Fibroblast of lung (primary cell): ENCODE results near the gene SHISA9.

Experiments
- EZH2 ChIP-seq: IDR thresholded peaks from 2 replicates; pipeline ENCODE4 v1.5.1; 2012; ENCODE audit warnings: low read length, control low read depth, mild to moderate bottlenecking; ENCODE audit errors: missing control alignments
- TF ChIP-seq, protein P1 (sequence below), 2 donors: IDR thresholded peaks in 1 of 2; conservative IDR thresholded peaks in 1 of 2; 1 replicate in 1 of 2; 2 replicates in 1 of 2; pipeline ENCODE4 v1.5.1; 2011 to 2012; ENCODE audit warnings: low read length in 2 of 2, control low read depth in 1 of 2, inconsistent platforms in 1 of 2, low read depth in 1 of 2, mild to moderate bottlenecking in 1 of 2

DNA sequence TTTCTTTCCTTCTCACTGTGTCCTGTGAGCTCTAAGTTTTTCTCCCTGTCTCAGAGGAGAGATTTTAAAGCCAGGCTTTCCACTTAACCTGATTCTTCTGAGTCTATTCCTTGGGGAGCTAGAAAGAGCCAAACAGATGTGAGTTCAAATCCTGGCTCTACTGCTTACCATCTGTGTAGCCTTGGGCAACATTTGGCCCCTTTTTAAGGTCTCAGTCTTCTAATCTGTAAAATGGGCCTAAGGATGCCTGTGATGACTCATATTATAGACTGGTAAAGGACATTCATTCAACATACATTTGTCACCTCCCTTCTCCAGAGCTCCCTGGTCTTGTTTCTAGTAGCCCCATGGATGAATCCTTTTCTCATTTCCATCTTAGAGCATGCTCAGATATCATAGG, 304.0 kb downstream of the SHISA9 start:
- TF ChIP-seq, protein P1, sequence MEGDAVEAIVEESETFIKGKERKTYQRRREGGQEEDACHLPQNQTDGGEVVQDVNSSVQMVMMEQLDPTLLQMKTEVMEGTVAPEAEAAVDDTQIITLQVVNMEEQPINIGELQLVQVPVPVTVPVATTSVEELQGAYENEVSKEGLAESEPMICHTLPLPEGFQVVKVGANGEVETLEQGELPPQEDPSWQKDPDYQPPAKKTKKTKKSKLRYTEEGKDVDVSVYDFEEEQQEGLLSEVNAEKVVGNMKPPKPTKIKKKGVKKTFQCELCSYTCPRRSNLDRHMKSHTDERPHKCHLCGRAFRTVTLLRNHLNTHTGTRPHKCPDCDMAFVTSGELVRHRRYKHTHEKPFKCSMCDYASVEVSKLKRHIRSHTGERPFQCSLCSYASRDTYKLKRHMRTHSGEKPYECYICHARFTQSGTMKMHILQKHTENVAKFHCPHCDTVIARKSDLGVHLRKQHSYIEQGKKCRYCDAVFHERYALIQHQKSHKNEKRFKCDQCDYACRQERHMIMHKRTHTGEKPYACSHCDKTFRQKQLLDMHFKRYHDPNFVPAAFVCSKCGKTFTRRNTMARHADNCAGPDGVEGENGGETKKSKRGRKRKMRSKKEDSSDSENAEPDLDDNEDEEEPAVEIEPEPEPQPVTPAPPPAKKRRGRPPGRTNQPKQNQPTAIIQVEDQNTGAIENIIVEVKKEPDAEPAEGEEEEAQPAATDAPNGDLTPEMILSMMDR (conservative IDR thresholded peaks at IDR 0.05 in 1 of 2, IDR thresholded peaks at IDR 0.05 in 1 of 2; ENCODE audit: low read depth in 1 of 2, low read length in 2 of 2): no peak
- TF ChIP-seq EZH2: no peak
